Spleen (tissue), 7 donors: Measurements from ENCODE around the gene MCM8.

Source experiments
- CTCF ChIP-seq, 11 experiments: fragments of 200-600 bp in 7 of 11; fragments of 450-650 bp in 4 of 11; sonication (generic) in 4 of 11; IDR thresholded peaks in 8 of 11; conservative IDR thresholded peaks in 3 of 11; 1 replicate in 7 of 11; 2 replicates in 4 of 11; pipeline versions ENCODE4 v1.4.0 to v1.8.0; 2016 to 2021; ENCODE audit warnings: antibody characterized with exemption in 11 of 11, inconsistent platforms in 4 of 11, mild to moderate bottlenecking in 1 of 11
- POLR2AphosphoS5 ChIP-seq, 3 donors: sonication (generic); formaldehyde crosslinking; IDR thresholded peaks; one replicate each; pipeline ENCODE4 v1.5.1; 2017; ENCODE audit warnings: antibody characterized with exemption in 3 of 3
- donor health status: DM: no; HTN: no; CAD: no; lungs with moderate emphysema.
- donor health status: DM: no; HTN: no; CAD: no.
- donor health status: DM: no; HTN: no; CAD: no.

- TF ChIP-seq CTCF (IDR thresholded peaks at IDR 0.05 in 8 of 11, conservative IDR thresholded peaks at IDR 0.05 in 3 of 11) = no peak
- TF ChIP-seq POLR2AphosphoS5 (IDR thresholded peaks at IDR 0.05) = no peak
Measured at GRCh38 chr20:5977975-5978374, 27.5 kb downstream of the MCM8 start.
